B cell (primary cell): ENCODE measurements around the gene ZNF507. TPM values are rescaled to one million over a fixed set of nuclear protein-coding genes. Genes with fewer than 3 reads are reported as not detected.
"Not testable (repeated sequence)": the region's sequence is repeated elsewhere in the genome, so short reads cannot be mapped to it uniquely, and the experiment has no call there.

ENCODE experiments used
- ATAC-seq: fragments of 200-7000 bp; cut with Tn5 transposase; one replicate; pipeline ENCODE4 v1.10.0; 2021; ENCODE audit warnings: low read depth, mild to moderate bottlenecking, moderate number of reproducible peaks, moderate library complexity
- CTCF ChIA-PET: fragments of 350-600 bp; sonication (Branson Sonifier 250); formaldehyde crosslinking; loops from one replicate; lab custom pipeline; 2021; ENCODE audit warnings: antibody characterized with exemption, inconsistent platforms; lab: Charles Lee
- POLR2A ChIA-PET: fragments of 350-600 bp; sonication (Branson Sonifier 250); formaldehyde crosslinking; loops from one replicate; lab custom pipeline; 2021; ENCODE audit warnings: antibody characterized with exemption; lab: Charles Lee
- DNase-seq: peaks from one replicate; pipeline ENCODE4 v3.0.0; 2013
- H2AFZ ChIP-seq: 2 replicates; pipeline ENCODE4 v1.6.1; 2012; ENCODE audit warnings: mild to moderate bottlenecking, low read depth, low read length; ENCODE audit not compliant: insufficient read depth, poor library complexity, severe bottlenecking
- H3K27ac ChIP-seq, 2 donors: 1 replicate in 1 of 2; 2 replicates in 1 of 2; pipeline ENCODE4 v1.5.1; 2012 to 2013; ENCODE audit warnings: low read length in 2 of 2, mild to moderate bottlenecking in 2 of 2, moderate library complexity in 1 of 2
- H3K27me3 ChIP-seq, 4 experiments: fragments of 200-600 bp in 1 of 4; sonication (generic) in 1 of 4; replicated peaks in 1 of 4; 1 replicate in 2 of 4; 2 replicates in 2 of 4; pipeline versions ENCODE4 v1.6.1 to v1.7.0; 2013 to 2016; ENCODE audit warnings: low read length in 3 of 4, mild to moderate bottlenecking in 2 of 4, mixed read lengths in 1 of 4, moderate library complexity in 1 of 4; ENCODE audit not compliant: insufficient read depth in 4 of 4, control insufficient read depth in 3 of 4; ENCODE audit errors: control extremely low read depth in 1 of 4
- H3K36me3 ChIP-seq, 2 experiments: replicated peaks in 1 of 2; 1 replicate in 1 of 2; 2 replicates in 1 of 2; pipeline versions ENCODE4 v1.6.1 to v1.7.1; 2013; ENCODE audit warnings: low read length in 1 of 2; ENCODE audit not compliant: insufficient read depth in 2 of 2, control insufficient read depth in 1 of 2; ENCODE audit errors: control extremely low read depth in 1 of 2, extremely low read depth in 1 of 2
- H3K4me1 ChIP-seq, 2 donors: fragments of 200-600 bp in 1 of 2; sonication (generic) in 1 of 2; 1 replicate in 1 of 2; 2 replicates in 1 of 2; pipeline versions ENCODE4 v1.5.1 to v1.6.1; 2013 to 2017; ENCODE audit warnings: low read length in 2 of 2; ENCODE audit not compliant: control insufficient read depth in 2 of 2, insufficient read depth in 2 of 2
- H3K4me2 ChIP-seq: replicated peaks from 2 replicates; pipeline ENCODE3; 2012; ENCODE audit warnings: mild to moderate bottlenecking, low read depth, low read length; ENCODE audit not compliant: poor library complexity, severe bottlenecking
- H3K4me3 ChIP-seq, 5 experiments: fragments of 200-600 bp in 1 of 5; sonication (generic) in 1 of 5; 1 replicate in 3 of 5; 2 replicates in 2 of 5; pipeline versions ENCODE4 v1.5.1 to v1.7.0; 2011 to 2016; ENCODE audit warnings: low read length in 4 of 5, mild to moderate bottlenecking in 4 of 5, low read depth in 2 of 5, control low read depth in 1 of 5, moderate library complexity in 1 of 5; ENCODE audit not compliant: insufficient read depth in 1 of 5; ENCODE audit errors: control extremely low read depth in 1 of 5, extremely low read depth in 1 of 5
- H3K79me2 ChIP-seq: fragments of 200-600 bp; sonication (generic); one replicate; pipeline ENCODE4 v1.6.0; 2016; ENCODE audit warnings: low read length; ENCODE audit not compliant: control insufficient read depth, insufficient read depth
- H3K9ac ChIP-seq: fragments of 200-600 bp; sonication (generic); 2 replicates; pipeline ENCODE4 v1.6.1; 2017; ENCODE audit warnings: mild to moderate bottlenecking, low read length, moderate library complexity
- H3K9me3 ChIP-seq, 3 donors: one replicate each; pipeline versions ENCODE4 v1.6.1 to v1.7.1; 2013; ENCODE audit warnings: low read length in 2 of 3; ENCODE audit not compliant: control insufficient read depth in 2 of 3, insufficient read depth in 1 of 3; ENCODE audit errors: control extremely low read depth in 1 of 3
- H4K20me1 ChIP-seq: 2 replicates; pipeline ENCODE4 v1.6.0; 2012; ENCODE audit warnings: mild to moderate bottlenecking, low read length; ENCODE audit not compliant: insufficient read depth, control insufficient read depth, poor library complexity, severe bottlenecking
- H3K27ac Mint-ChIP-seq: one replicate; pipeline ENCODE4 v1.8.0; 2021; ENCODE audit warnings: mixed read lengths
- H3K27me3 Mint-ChIP-seq: one replicate; pipeline ENCODE4 v1.8.0; 2021; ENCODE audit warnings: mixed read lengths
- H3K4me1 Mint-ChIP-seq: one replicate; pipeline ENCODE4 v1.8.0; 2021; ENCODE audit warnings: mixed read lengths
- H3K4me3 Mint-ChIP-seq: one replicate; pipeline ENCODE4 v1.8.0; 2021; ENCODE audit warnings: mixed read lengths
- H3K9me3 Mint-ChIP-seq: one replicate; pipeline ENCODE4 v1.8.0; 2022; ENCODE audit warnings: mixed read lengths; ENCODE audit not compliant: insufficient read depth
- CTCF ChIP-seq: fragments of 200-600 bp; IDR thresholded peaks from one replicate; pipeline ENCODE4 v1.8.0; 2022; ENCODE audit warnings: antibody characterized with exemption, mild to moderate bottlenecking
- EZH2 ChIP-seq: IDR thresholded peaks from 2 replicates; pipeline ENCODE4 v1.6.1; 2012; ENCODE audit warnings: borderline replicate concordance, low read depth, mild to moderate bottlenecking, moderate library complexity, low read length; ENCODE audit not compliant: insufficient read depth, poor library complexity, severe bottlenecking
- WGBS: methylation state at CpG from one replicate; pipeline ENCODE4 v1.1.5; 2013; ENCODE audit warnings: missing lambda C conversion rate; ENCODE audit not compliant: insufficient coverage; 5-methylcytosine and 5-hydroxymethylcytosine counted together
- intact Hi-C: fragments of 100-400 bp; cut with micrococcal nuclease; formaldehyde crosslinking; loops from one replicate; pipeline ENCODE4 v1.10.0; 2022
- polyA plus RNA-seq: library from polyadenylated mRNA; depleted of rRNA; stranded (reverse); fragments of >200 nt; gene quantifications from 2 replicates; pipeline ENCODE4 v1.2.3, GENCODE V29; 2012
- total RNA-seq, 2 donors: library from RNA; stranded (reverse); fragments of 120-200 nt in 1 of 2; gene quantifications; 1 replicate in 1 of 2; 2 replicates in 1 of 2; pipeline versions ENCODE4 v1.2.3 to v1.2.4, GENCODE V29; 2013 to 2022

The ZNF507 gene
- total and polyA plus RNA-seq, 2 donors (not counting 1 experiment from before 2014, with no cell fraction given): 13.6 to 38.6 TPM

- peak overlapping the region; percentile 46 for H3K4me2 ChIP-seq
- H3K27me3 ChIP-seq: no peaks in the 10 kb centered on the region
- H3K36me3 ChIP-seq: no peaks in the 10 kb centered on the region
- H4K20me1 ChIP-seq: no peaks in the 10 kb centered on the region
- H3K9me3 ChIP-seq: no peaks in the 10 kb centered on the region
- H2AFZ ChIP-seq: peak overlapping the region; percentile 72
- H3K27ac ChIP-seq: peak overlapping the region; percentile 2 to 84
- peak overlapping the region; percentile 38 for H3K9ac ChIP-seq
- intact Hi-C loops: no loop called here
- ChIA-PET POLR2A (no interaction called here), CTCF (no interaction called here)
- no peak for TF ChIP-seq EZH2
- no peak for TF ChIP-seq CTCF
- H3K79me2 ChIP-seq: no peaks in the 10 kb centered on the region
- ATAC-seq: no peak
- H3K4me1 ChIP-seq: peaks cover 14 to 16% of the 10 kb centered on the region in 2 donors
- H3K4me1 Mint-ChIP-seq: peaks cover 14% of the 10 kb centered on the region
- H3K4me3 ChIP-seq: peak overlapping the region in 2 of 5 experiments; percentile 14 to 25
- H3K27me3 Mint-ChIP-seq: no peaks in the 10 kb centered on the region
- peak overlapping the region; percentile 66 for H3K27ac Mint-ChIP-seq
- peak; percentile 24 for DNase-seq
- H3K4me3 Mint-ChIP-seq: peak overlapping the region; percentile 33
- no peaks in the 10 kb centered on the region for H3K9me3 Mint-ChIP-seq
- 56% methylated on average over 3 of the region's 7 CpGs for WGBS
Observed at GRCh38 chr19:32421589-32422361, 76.4 kb downstream of the ZNF507 start.

GRCh38 chr19:32422435-32422834 is 77.0 kb downstream of the ZNF507 start:
- Mint-ChIP-seq H3K4me1 (peaks cover 14% of the 10 kb centered on the region), H3K9me3 (no peaks in the 10 kb centered on the region), H3K27ac (peak overlapping the region; percentile 66), H3K27me3 (no peaks in the 10 kb centered on the region), H3K4me3 (peak overlapping the region; percentile 33)
- intact Hi-C loops: no loop called here
- Histone ChIP-seq H2AFZ (peak overlapping the region; percentile 72), H3K9ac (peak overlapping the region; percentile 38), H3K4me3 (peak overlapping the region in 1 of 5 experiments; percentile 14), H3K27me3 (no peaks in the 10 kb centered on the region), H4K20me1 (no peaks in the 10 kb centered on the region), H3K9me3 (no peaks in the 10 kb centered on the region), H3K27ac (peak overlapping the region; percentile 34 to 84), H3K4me1 (peaks cover 14 to 16% of the 10 kb centered on the region in 2 donors), H3K36me3 (peaks cover 0 to 1% of the 10 kb centered on the region in 2 experiments), H3K4me2 (peak overlapping the region; percentile 46), H3K79me2 (no peaks in the 10 kb centered on the region)
- no peak for ATAC-seq
- POLR2A ChIA-PET: no interaction called here
- no CpG with 5 or more reads among the region's 3 CpGs for WGBS
- TF ChIP-seq CTCF (no peak), EZH2 (no peak)
- DNase-seq: no peak
- CTCF ChIA-PET: no interaction called here

- H3K9me3 ChIP-seq, H2AFZ ChIP-seq, DNase-seq, H3K27ac Mint-ChIP-seq, H3K4me3 ChIP-seq, H3K9me3 Mint-ChIP-seq, ATAC-seq, H3K9ac ChIP-seq, H3K79me2 ChIP-seq, H3K4me3 Mint-ChIP-seq, H3K27ac ChIP-seq, H3K4me2 ChIP-seq, H3K27me3 ChIP-seq, intact Hi-C loops, H4K20me1 ChIP-seq, H3K36me3 ChIP-seq, POLR2A ChIA-PET, CTCF ChIA-PET, H3K27me3 Mint-ChIP-seq: not testable (repeated sequence)
- H3K4me1 ChIP-seq: peaks cover 14 to 16% of the 10 kb centered on the region in 2 donors
- 93% methylated on average over 2 of the region's 3 CpGs for WGBS
- H3K4me1 Mint-ChIP-seq: peaks cover 14% of the 10 kb centered on the region
Observed at GRCh38 chr19:32423944-32424343, 78.5 kb downstream of the ZNF507 start.
